ENCODE results near the gene DPF3. TPM values are rescaled to one million over a fixed set of nuclear protein-coding genes. Genes with fewer than 3 reads are reported as not detected.

Gene DPF3
- total and polyA plus RNA-seq, 9 of the 15 experiments (the other 6 are each of a cell fraction or from before 2014, with no cell fraction given): 0.21 to 4.9 (median 1.2) TPM

DNA sequence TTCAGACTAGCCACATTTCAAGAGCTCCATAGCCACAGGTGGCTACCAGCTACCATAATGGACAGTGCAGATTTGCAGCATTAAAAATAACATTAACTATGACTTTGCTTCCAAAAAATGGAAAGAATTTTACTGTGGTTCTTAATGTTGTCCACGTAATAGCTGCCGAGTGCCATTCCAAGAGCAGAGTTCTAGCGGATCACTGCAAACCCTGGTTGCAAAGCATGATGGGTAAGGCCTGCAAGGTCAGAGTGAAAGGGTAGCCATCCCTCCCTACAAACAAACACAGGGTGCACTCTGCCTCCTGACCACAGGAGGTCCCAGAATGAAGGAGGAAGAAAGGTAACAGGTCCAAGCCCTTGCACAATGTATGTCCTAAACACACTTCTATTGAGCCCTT, 157.6 kb downstream of the DPF3 start:
- ChIA-PET POLR2A (no interaction called here), CTCF (ENCODE audit: low intra/inter-chr PET ratio) (no interaction called here)
- TF ChIP-seq RBM34 (IDR thresholded peaks at IDR 0.05; ENCODE audit: borderline replicate concordance, insufficient read depth, low read length) (no peak), NR2C1 (IDR thresholded peaks at IDR 0.05) (no peak), NR2C1 (tag; IDR thresholded peaks at IDR 0.05) (peak; percentile 50; the same call in 1 of the 2 replicates), NR2C2 (CRISPR knock-in tag; IDR thresholded peaks at IDR 0.05) (no peak), NR2C2 (tag; IDR thresholded peaks at IDR 0.05) (peak; percentile 22; the same call in 1 of the 2 replicates), GTF2F1 (IDR thresholded peaks at IDR 0.05; ENCODE audit: low read depth, low read length) (no peak), RAD21 (CRISPR knock-in tag; conservative IDR thresholded peaks at IDR 0.05 in 1 of 2, IDR thresholded peaks at IDR 0.05 in 1 of 2) (peak in 1 of 2 experiments; percentile 30; a peak in 1 of 4 replicates), ZNF143 (CRISPR knock-in tag; IDR thresholded peaks at IDR 0.05) (0 out of 2 replicates have a peak, but pooled peaks have one; percentile 23), CEBPB (tag; IDR thresholded peaks at IDR 0.05) (peak; percentile 41)
- TF ChIP-seq, protein P1, sequence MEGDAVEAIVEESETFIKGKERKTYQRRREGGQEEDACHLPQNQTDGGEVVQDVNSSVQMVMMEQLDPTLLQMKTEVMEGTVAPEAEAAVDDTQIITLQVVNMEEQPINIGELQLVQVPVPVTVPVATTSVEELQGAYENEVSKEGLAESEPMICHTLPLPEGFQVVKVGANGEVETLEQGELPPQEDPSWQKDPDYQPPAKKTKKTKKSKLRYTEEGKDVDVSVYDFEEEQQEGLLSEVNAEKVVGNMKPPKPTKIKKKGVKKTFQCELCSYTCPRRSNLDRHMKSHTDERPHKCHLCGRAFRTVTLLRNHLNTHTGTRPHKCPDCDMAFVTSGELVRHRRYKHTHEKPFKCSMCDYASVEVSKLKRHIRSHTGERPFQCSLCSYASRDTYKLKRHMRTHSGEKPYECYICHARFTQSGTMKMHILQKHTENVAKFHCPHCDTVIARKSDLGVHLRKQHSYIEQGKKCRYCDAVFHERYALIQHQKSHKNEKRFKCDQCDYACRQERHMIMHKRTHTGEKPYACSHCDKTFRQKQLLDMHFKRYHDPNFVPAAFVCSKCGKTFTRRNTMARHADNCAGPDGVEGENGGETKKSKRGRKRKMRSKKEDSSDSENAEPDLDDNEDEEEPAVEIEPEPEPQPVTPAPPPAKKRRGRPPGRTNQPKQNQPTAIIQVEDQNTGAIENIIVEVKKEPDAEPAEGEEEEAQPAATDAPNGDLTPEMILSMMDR (IDR thresholded peaks at IDR 0.05 in 2 of 3, conservative IDR thresholded peaks at IDR 0.05 in 1 of 3; ENCODE audit: insufficient read depth in 2 of 3, low read depth in 1 of 3, low read length in 3 of 3): peak in 1 of 3 experiments; percentile 25; a peak in 2 of 6 replicates
- H3K4me1 ChIP-seq (replicated peaks in 1 of 2; ENCODE audit: control insufficient read depth in 2 of 2, insufficient read depth in 2 of 2, low read length in 2 of 2): peaks cover 2 to 5% of the 10 kb centered on the region in 2 experiments; a peak in 3 of 5 replicates
- BruUV-seq (replicated peaks): no TSS peak
- no peak overlapping the region for H3K9ac ChIP-seq (ENCODE audit: insufficient read depth in 1 of 2, low read depth in 2 of 2, low read length in 2 of 2)
- no peaks in the 10 kb centered on the region; a peak in 1 of 5 replicates for H3K27me3 ChIP-seq (ENCODE audit: control insufficient read depth in 2 of 2, insufficient read depth in 2 of 2, low read length in 2 of 2)
- no peaks in the 10 kb centered on the region for H4K20me1 ChIP-seq (replicated peaks; ENCODE audit: control insufficient read depth, insufficient read depth, low read length)
- H3K9me3 ChIP-seq (replicated peaks; ENCODE audit: control insufficient read depth, insufficient read depth, low read depth, low read length): no peaks in the 10 kb centered on the region
- ATAC-seq (peak; percentile 91), FAIRE-seq (peak; percentile 44), DNase-seq (ENCODE audit: extremely low read depth in 1 of 4, low spot score in 3 of 4) (peak; percentile 37 to 60 (median 47))
- intact Hi-C loops (cut with micrococcal nuclease): loop anchor here (2.0 to 10.0 kb wide), 2 partner anchors 50 to 168 kb away; no protein-coding TSS in a partner anchor
- no peaks in the 10 kb centered on the region for H3K9me1 ChIP-seq (ENCODE audit: control insufficient read depth, insufficient read depth, low read length)
- H3K4me2 ChIP-seq (ENCODE audit: insufficient read depth, low read length): no peak overlapping the region
- H3K4me3 ChIP-seq: no peak overlapping the region
- H3K79me2 ChIP-seq (ENCODE audit: control insufficient read depth, insufficient read depth, low read length): no peaks in the 10 kb centered on the region
- H3K27ac ChIP-seq (ENCODE audit: extremely low read depth, low read depth, low read length): no peak overlapping the region
- WGBS (ENCODE audit: insufficient coverage, low coverage, missing lambda C conversion rate): 40% methylated on average over 3 of the region's 3 CpGs
- H3K36me3 ChIP-seq (ENCODE audit: control insufficient read depth, insufficient read depth, low read length): no peaks in the 10 kb centered on the region
- in situ Hi-C loops (cut with MboI): no loop called here
- H2AFZ ChIP-seq (ENCODE audit: low read depth, low read length): no peak overlapping the region

Measured in K562 (cell line).